Smooth muscle cell (in vitro differentiated cells): ENCODE data around the gene KNL1. TPM values are rescaled to one million over a fixed set of nuclear protein-coding genes. Genes with fewer than 3 reads are reported as not detected.

ENCODE experiments used
- DNase-seq: peaks from one replicate; lab custom pipeline; 2025; ENCODE audit not compliant: unreplicated experiment; lab: John Stamatoyannopoulos, UW
- H2AFZ ChIP-seq: fragments of 200-600 bp; sonication (generic); 2 replicates; pipeline ENCODE4 v1.6.0; 2016; ENCODE audit warnings: antibody characterized with exemption, low read depth, mild to moderate bottlenecking
- H3F3A ChIP-seq: fragments of 200-600 bp; sonication (generic); 2 replicates; pipeline ENCODE4 v1.6.0; 2017; ENCODE audit warnings: antibody characterized with exemption, low read depth
- H3K27ac ChIP-seq: fragments of 200-600 bp; sonication (generic); 2 replicates; pipeline ENCODE4 v1.5.1; 2016; ENCODE audit warnings: low read depth, mild to moderate bottlenecking
- H3K27me3 ChIP-seq: fragments of 200-600 bp; sonication (generic); 2 replicates; pipeline ENCODE4 v1.6.1; 2016; ENCODE audit warnings: low read depth, mild to moderate bottlenecking
- H3K36me3 ChIP-seq: fragments of 200-600 bp; sonication (generic); 2 replicates; pipeline ENCODE4 v1.5.1; 2016; ENCODE audit warnings: low read depth
- H3K4me1 ChIP-seq: fragments of 200-600 bp; sonication (generic); 2 replicates; pipeline ENCODE4 v1.5.1; 2016; ENCODE audit warnings: low read depth
- H3K4me2 ChIP-seq: fragments of 200-600 bp; sonication (generic); 2 replicates; pipeline ENCODE4 v1.6.0; 2016; ENCODE audit warnings: mild to moderate bottlenecking
- H3K4me3 ChIP-seq: fragments of 200-600 bp; sonication (generic); 2 replicates; pipeline ENCODE4 v1.5.1; 2016; ENCODE audit warnings: mild to moderate bottlenecking
- H3K79me2 ChIP-seq: fragments of 200-600 bp; sonication (generic); 2 replicates; pipeline ENCODE4 v1.6.0; 2016; ENCODE audit warnings: low read depth, mild to moderate bottlenecking
- H3K9ac ChIP-seq: fragments of 200-600 bp; sonication (generic); 2 replicates; pipeline ENCODE4 v1.6.0; 2016; ENCODE audit warnings: low read depth
- H3K9me3 ChIP-seq: fragments of 200-600 bp; sonication (generic); replicated peaks from 2 replicates; pipeline ENCODE4 v1.5.1; 2016; ENCODE audit warnings: low read depth
- H4K20me1 ChIP-seq: fragments of 200-600 bp; sonication (generic); 2 replicates; pipeline ENCODE4 v1.6.0; 2016; ENCODE audit warnings: low read depth
- CTCF ChIP-seq: fragments of 200-600 bp; sonication (generic); IDR thresholded peaks from 2 replicates; pipeline ENCODE4 v1.5.1; 2017; ENCODE audit warnings: borderline replicate concordance, mild to moderate bottlenecking, antibody characterized with exemption; ENCODE audit not compliant: insufficient read depth, poor library complexity, severe bottlenecking
- WGBS: methylation state at CpG from one replicate; pipeline ENCODE4 v1.1.7; 2016; ENCODE audit warnings: low lambda C conversion rate; 5-methylcytosine and 5-hydroxymethylcytosine counted together
- polyA plus RNA-seq: library from polyadenylated mRNA; unstranded; fragments of >200 nt; fragmentation: Nextera tagmentation; extraction: Ambion mirVana; gene quantifications from 2 replicates; pipeline ENCODE4 v1.2.1, GENCODE V29; 2016
- total RNA-seq: library from RNA; depleted of rRNA; stranded (reverse); fragments of >200 nt; gene quantifications from 2 replicates; pipeline ENCODE4 v1.2.3, GENCODE V29; 2014

The KNL1 gene
- total and polyA plus RNA-seq, 2 experiments from 2014 or later = 3.1 to 10.8 TPM

GRCh38 chr15:40597024-40597423 is 3.0 kb downstream of the KNL1 start:
- Histone ChIP-seq H2AFZ (no peak overlapping the region), H3K27ac (no peak overlapping the region)

DNA sequence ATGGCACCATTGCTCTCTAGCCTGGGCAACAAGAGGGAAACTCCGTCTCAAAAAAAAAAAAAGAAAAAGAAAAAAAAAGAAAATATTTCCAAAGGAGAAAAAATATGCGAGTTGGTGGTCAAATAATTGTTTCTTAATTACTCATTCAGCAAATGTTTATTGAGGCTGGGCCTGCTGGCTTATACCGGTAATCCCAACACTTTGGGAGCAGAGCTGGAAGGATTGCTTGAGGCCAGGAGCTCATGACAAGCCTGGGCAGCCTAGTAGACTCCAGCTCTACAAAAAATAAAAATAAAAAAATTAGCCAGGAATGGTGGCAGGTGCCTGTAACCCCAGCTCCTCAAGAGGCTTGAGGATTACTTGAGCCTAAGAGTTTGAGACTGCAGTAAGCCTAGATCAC is 4.1 kb downstream of the KNL1 start:
- no peak for DNase-seq
- no peak overlapping the region for H2AFZ ChIP-seq
- no peak overlapping the region for H3K27ac ChIP-seq
- peaks cover 8% of the 10 kb centered on the region for H3K4me1 ChIP-seq
- no peaks in the 10 kb centered on the region for H3K27me3 ChIP-seq
- 65% methylated on average over 3 of the region's 3 CpGs for WGBS
- no peak overlapping the region for H3K9ac ChIP-seq
- no peak overlapping the region for H3K4me2 ChIP-seq
- H3K9me3 ChIP-seq = no peaks in the 10 kb centered on the region
- no peak overlapping the region for H3K4me3 ChIP-seq
- no peaks in the 10 kb centered on the region for H3F3A ChIP-seq
- H3K79me2 ChIP-seq = peaks cover 35% of the 10 kb centered on the region
- no peaks in the 10 kb centered on the region for H4K20me1 ChIP-seq
- H3K36me3 ChIP-seq = no peaks in the 10 kb centered on the region
- no peak for TF ChIP-seq CTCF

More at GRCh38 chr15:40597024-40597423, 3.0 kb downstream of the KNL1 start:
- no peak overlapping the region for H3K4me2 ChIP-seq
- no peaks in the 10 kb centered on the region for H3K36me3 ChIP-seq
- DNase-seq = no peak
- WGBS = 100% methylated on average over 2 of the region's 2 CpGs
- H3K79me2 ChIP-seq = peaks cover 35% of the 10 kb centered on the region
- H3K9ac ChIP-seq = no peak overlapping the region
- peaks cover 8% of the 10 kb centered on the region for H3K4me1 ChIP-seq
- no peak for TF ChIP-seq CTCF
- no peaks in the 10 kb centered on the region for H3F3A ChIP-seq
- no peaks in the 10 kb centered on the region for H3K9me3 ChIP-seq
- no peaks in the 10 kb centered on the region for H3K27me3 ChIP-seq
- H4K20me1 ChIP-seq = no peaks in the 10 kb centered on the region
- H3K4me3 ChIP-seq = no peak overlapping the region

- H3K9ac ChIP-seq = no peak overlapping the region
- no peak for TF ChIP-seq CTCF
- H3K9me3 ChIP-seq = no peaks in the 10 kb centered on the region
- no peak for DNase-seq
- peaks cover 35% of the 10 kb centered on the region for H3K79me2 ChIP-seq
- WGBS = 83% methylated on average over 4 of the region's 4 CpGs
- no peaks in the 10 kb centered on the region for H3F3A ChIP-seq
- peaks cover 8% of the 10 kb centered on the region for H3K4me1 ChIP-seq
- H3K27ac ChIP-seq = no peak overlapping the region
- H3K36me3 ChIP-seq = no peaks in the 10 kb centered on the region
- no peaks in the 10 kb centered on the region for H3K27me3 ChIP-seq
- no peaks in the 10 kb centered on the region for H4K20me1 ChIP-seq
- no peak overlapping the region for H3K4me3 ChIP-seq
- no peak overlapping the region for H2AFZ ChIP-seq
- no peak overlapping the region for H3K4me2 ChIP-seq
Measured at GRCh38 chr15:40598672-40599071, 4.6 kb downstream of the KNL1 start.

DNA sequence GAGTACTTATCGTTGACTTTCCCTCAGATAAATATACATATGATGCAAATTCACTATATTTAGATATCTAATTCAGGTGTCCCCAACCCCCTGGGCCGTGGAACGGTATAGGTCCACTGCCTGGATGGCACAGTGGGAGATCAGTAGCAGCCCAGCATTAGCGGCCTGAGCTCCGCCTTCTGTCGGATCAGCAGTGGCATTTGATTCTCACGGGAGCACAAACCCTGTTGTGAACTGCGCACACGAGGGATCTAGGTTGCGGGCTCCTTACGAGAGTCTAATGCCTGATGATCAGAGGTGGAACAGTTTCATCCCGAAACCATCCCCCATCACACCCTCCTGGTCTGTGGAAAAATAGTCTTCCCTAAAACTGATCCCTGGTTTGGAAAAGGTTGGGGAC is 6.9 kb downstream of the KNL1 start:
- H3K4me2 ChIP-seq = no peak overlapping the region
- no peak overlapping the region for H3K9ac ChIP-seq
- no peak for DNase-seq
- no peaks in the 10 kb centered on the region for H3K4me1 ChIP-seq
- no peak for TF ChIP-seq CTCF
- H3K9me3 ChIP-seq = no peaks in the 10 kb centered on the region
- no peak overlapping the region for H3K27ac ChIP-seq
- no peak overlapping the region for H3K4me3 ChIP-seq
- no peaks in the 10 kb centered on the region for H3F3A ChIP-seq
- H3K27me3 ChIP-seq = no peaks in the 10 kb centered on the region
- peaks cover 30% of the 10 kb centered on the region for H3K79me2 ChIP-seq
- H3K36me3 ChIP-seq = no peaks in the 10 kb centered on the region
- WGBS = 94% methylated on average over 12 of the region's 12 CpGs
- no peak overlapping the region for H2AFZ ChIP-seq
- no peaks in the 10 kb centered on the region for H4K20me1 ChIP-seq
